GM23248 (cell line): ENCODE results near the gene IKZF3. TPM values are rescaled to one million over a fixed set of nuclear protein-coding genes. Genes with fewer than 3 reads are reported as not detected.

Source experiments
- DNase-seq: peaks from one replicate; pipeline ENCODE4 v3.0.0-alpha.2; 2015
- H2AFZ ChIP-seq: fragments of 200-600 bp; sonication (generic); 2 replicates; pipeline ENCODE4 v1.6.1; 2016; ENCODE audit warnings: antibody characterized with exemption
- H3F3A ChIP-seq: fragments of 200-600 bp; sonication (generic); 2 replicates; pipeline ENCODE4 v1.6.1; 2016; ENCODE audit warnings: mild to moderate bottlenecking, antibody characterized with exemption, mixed run types; ENCODE audit not compliant: insufficient read depth
- H3K27ac ChIP-seq: fragments of 200-600 bp; sonication (generic); 2 replicates; pipeline ENCODE4 v1.5.1; 2016; ENCODE audit warnings: mild to moderate bottlenecking
- H3K27me3 ChIP-seq: fragments of 200-600 bp; sonication (generic); replicated peaks from 2 replicates; pipeline ENCODE4 v1.6.1; 2016; ENCODE audit warnings: mild to moderate bottlenecking; ENCODE audit not compliant: insufficient read depth
- H3K36me3 ChIP-seq: fragments of 200-600 bp; sonication (generic); 2 replicates; pipeline ENCODE4 v1.6.1; 2016; ENCODE audit warnings: low read depth, mild to moderate bottlenecking
- H3K4me1 ChIP-seq: fragments of 200-600 bp; sonication (generic); 2 replicates; pipeline ENCODE4 v1.6.1; 2016; ENCODE audit warnings: mild to moderate bottlenecking; ENCODE audit not compliant: insufficient read depth
- H3K4me2 ChIP-seq: fragments of 200-600 bp; sonication (generic); one replicate; pipeline ENCODE4 v1.6.1; 2016; ENCODE audit warnings: mild to moderate bottlenecking; ENCODE audit not compliant: unreplicated experiment
- H3K4me3 ChIP-seq: fragments of 200-600 bp; sonication (generic); 2 replicates; pipeline ENCODE4 v1.5.1; 2016; ENCODE audit warnings: mild to moderate bottlenecking
- H3K79me2 ChIP-seq: fragments of 200-600 bp; sonication (generic); 2 replicates; pipeline ENCODE4 v1.6.1; 2016; ENCODE audit warnings: mild to moderate bottlenecking; ENCODE audit not compliant: insufficient read depth
- H3K9ac ChIP-seq: fragments of 200-600 bp; sonication (generic); 2 replicates; pipeline ENCODE4 v1.6.1; 2016; ENCODE audit warnings: mild to moderate bottlenecking
- H3K9me2 ChIP-seq: fragments of 200-600 bp; sonication (generic); 2 replicates; pipeline ENCODE4 v1.6.1; 2016; ENCODE audit warnings: mixed run types, mild to moderate bottlenecking, moderate library complexity; ENCODE audit not compliant: insufficient read depth
- H3K9me3 ChIP-seq: fragments of 200-600 bp; sonication (generic); one replicate; pipeline ENCODE4 v1.6.1; 2017; ENCODE audit warnings: low read depth
- H4K20me1 ChIP-seq: fragments of 200-600 bp; sonication (generic); 2 replicates; pipeline ENCODE4 v1.6.0; 2016; ENCODE audit not compliant: insufficient read depth
- EZH2 ChIP-seq: fragments of 200-600 bp; sonication (generic); IDR thresholded peaks from 2 replicates; pipeline ENCODE4 v1.6.1; 2018; ENCODE audit warnings: antibody characterized with exemption, mild to moderate bottlenecking; ENCODE audit not compliant: insufficient read depth, poor library complexity, severe bottlenecking
- EZH2phosphoT487 ChIP-seq: fragments of 200-600 bp; sonication (generic); IDR thresholded peaks from 2 replicates; pipeline ENCODE4 v1.6.1; 2018; ENCODE audit warnings: antibody characterized with exemption, moderate library complexity, mild to moderate bottlenecking, low read depth; ENCODE audit not compliant: insufficient read depth
- WGBS, 2 experiments: methylation state at CpG; one replicate each; pipeline ENCODE4 v1.1.6; 2015 to 2017; ENCODE audit warnings: low lambda C conversion rate in 2 of 2, low coverage in 1 of 2; ENCODE audit errors: missing lambda C conversion rate in 2 of 2; 5-methylcytosine and 5-hydroxymethylcytosine counted together
- in situ Hi-C: fragments of 300-500 bp; cut with MboI; formaldehyde crosslinking; loops from 2 replicates; pipeline ENCODE4 v1.15.0; 2020
- polyA plus RNA-seq: library from polyadenylated mRNA; unstranded; fragments of >200 nt; fragmentation: Nextera tagmentation; extraction: Ambion mirVana; gene quantifications from 2 replicates; pipeline ENCODE4 v1.2.1, GENCODE V29; 2016
- total RNA-seq: library from RNA; depleted of rRNA; stranded (reverse); fragments of >200 nt; shearing (Covaris generic); gene quantifications from 2 replicates; pipeline ENCODE4 v1.2.3, GENCODE V29; 2014

IKZF3 gene
- total and polyA plus RNA-seq, 2 experiments from 2014 or later = 0.09 TPM; not detected in 1

DNA sequence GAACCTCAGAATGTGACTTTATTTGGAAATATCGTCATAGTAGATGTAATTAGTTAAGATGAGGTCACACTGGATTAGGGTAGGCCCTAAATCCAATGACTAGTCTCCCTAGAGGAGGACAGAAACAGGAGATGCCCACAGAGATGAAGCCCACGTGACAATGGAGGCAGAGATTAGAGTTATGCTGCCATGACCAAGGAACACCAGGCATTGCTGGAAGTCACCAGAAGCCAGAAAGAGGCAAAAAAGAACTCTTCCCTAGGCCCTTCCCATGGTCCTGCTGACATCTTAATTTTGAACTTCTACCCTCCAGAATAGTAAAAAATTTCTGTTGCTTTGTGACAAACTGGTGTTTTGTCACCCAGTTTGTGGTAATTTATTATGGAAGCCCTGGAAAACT lies 49.6 kb downstream of the IKZF3 start:
- WGBS, 2 experiments = 20 to 29% methylated on average over 2 of the region's 2 CpGs
- Histone ChIP-seq H3K9ac (no peak overlapping the region), H3K9me2 (no peaks in the 10 kb centered on the region), H3K36me3 (no peaks in the 10 kb centered on the region), H3K9me3 (no peaks in the 10 kb centered on the region), H3K27me3 (peaks cover 48% of the 10 kb centered on the region), H3F3A (no peaks in the 10 kb centered on the region), H3K4me1 (no peaks in the 10 kb centered on the region), H4K20me1 (no peaks in the 10 kb centered on the region), H3K27ac (no peak overlapping the region), H3K4me2 (no peak overlapping the region), H2AFZ (no peak overlapping the region), H3K79me2 (no peaks in the 10 kb centered on the region), H3K4me3 (no peak overlapping the region)
- in situ Hi-C loops = no loop called here
- no peak for DNase-seq
- TF ChIP-seq EZH2phosphoT487 (no peak), EZH2 (no peak)

DNA sequence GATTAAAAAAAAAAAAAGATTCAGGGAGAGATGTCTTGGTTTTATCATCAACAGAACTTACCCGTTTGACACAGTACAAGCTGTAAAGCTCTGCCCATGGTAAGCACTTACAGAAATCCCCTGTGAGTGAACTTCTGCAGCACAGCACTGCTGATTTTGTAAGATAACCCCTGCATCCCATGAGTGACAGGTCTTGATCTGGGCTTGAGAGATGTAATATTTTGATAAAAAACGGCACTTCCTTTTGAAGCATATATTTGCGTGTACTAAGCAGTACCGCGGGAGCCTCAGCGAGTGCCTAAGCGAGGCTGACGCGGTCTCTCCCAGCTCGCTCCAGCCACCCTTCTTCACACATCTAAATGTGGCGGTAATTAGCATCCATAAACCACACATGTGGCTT lies 50.5 kb downstream of the IKZF3 start:
- no peaks in the 10 kb centered on the region for H4K20me1 ChIP-seq
- no peak overlapping the region for H3K4me3 ChIP-seq
- no peak overlapping the region for H3K27ac ChIP-seq
- WGBS, 2 experiments = 55 to 58% methylated on average over 11 of the region's 11 CpGs
- H3K36me3 ChIP-seq = no peaks in the 10 kb centered on the region
- no peaks in the 10 kb centered on the region for H3F3A ChIP-seq
- no peaks in the 10 kb centered on the region for H3K4me1 ChIP-seq
- no peak for TF ChIP-seq EZH2
- TF ChIP-seq EZH2phosphoT487 = no peak
- peaks cover 54% of the 10 kb centered on the region for H3K27me3 ChIP-seq
- no peak overlapping the region for H2AFZ ChIP-seq
- DNase-seq = no peak
- H3K9me2 ChIP-seq = no peaks in the 10 kb centered on the region
- H3K9me3 ChIP-seq = no peaks in the 10 kb centered on the region
- no peak overlapping the region for H3K4me2 ChIP-seq
- H3K9ac ChIP-seq = no peak overlapping the region
- in situ Hi-C loops = no loop called here
- H3K79me2 ChIP-seq = no peaks in the 10 kb centered on the region

DNA sequence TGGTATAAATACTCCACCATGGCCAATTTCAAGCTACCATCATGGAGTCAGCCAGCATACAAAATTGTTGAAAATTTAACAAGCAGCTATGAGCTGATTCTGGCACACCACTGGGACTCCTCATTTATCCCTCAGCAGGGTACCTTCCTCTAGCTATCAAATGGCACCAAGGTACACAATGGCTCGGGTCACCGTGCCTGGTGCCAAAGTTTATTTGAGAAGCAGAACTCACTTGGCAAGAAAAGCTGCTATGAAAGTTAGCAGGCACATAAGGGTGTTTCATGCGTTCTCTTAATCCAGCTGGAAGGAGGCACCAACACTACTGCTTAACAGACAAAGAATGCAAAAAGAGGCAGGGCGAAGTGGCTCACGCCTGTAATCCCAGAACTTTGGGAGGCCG lies 51.6 kb downstream of the IKZF3 start:
- WGBS, 2 experiments = 44 to 47% methylated on average over 6 of the region's 6 CpGs
- H3K79me2 ChIP-seq = no peaks in the 10 kb centered on the region

DNA sequence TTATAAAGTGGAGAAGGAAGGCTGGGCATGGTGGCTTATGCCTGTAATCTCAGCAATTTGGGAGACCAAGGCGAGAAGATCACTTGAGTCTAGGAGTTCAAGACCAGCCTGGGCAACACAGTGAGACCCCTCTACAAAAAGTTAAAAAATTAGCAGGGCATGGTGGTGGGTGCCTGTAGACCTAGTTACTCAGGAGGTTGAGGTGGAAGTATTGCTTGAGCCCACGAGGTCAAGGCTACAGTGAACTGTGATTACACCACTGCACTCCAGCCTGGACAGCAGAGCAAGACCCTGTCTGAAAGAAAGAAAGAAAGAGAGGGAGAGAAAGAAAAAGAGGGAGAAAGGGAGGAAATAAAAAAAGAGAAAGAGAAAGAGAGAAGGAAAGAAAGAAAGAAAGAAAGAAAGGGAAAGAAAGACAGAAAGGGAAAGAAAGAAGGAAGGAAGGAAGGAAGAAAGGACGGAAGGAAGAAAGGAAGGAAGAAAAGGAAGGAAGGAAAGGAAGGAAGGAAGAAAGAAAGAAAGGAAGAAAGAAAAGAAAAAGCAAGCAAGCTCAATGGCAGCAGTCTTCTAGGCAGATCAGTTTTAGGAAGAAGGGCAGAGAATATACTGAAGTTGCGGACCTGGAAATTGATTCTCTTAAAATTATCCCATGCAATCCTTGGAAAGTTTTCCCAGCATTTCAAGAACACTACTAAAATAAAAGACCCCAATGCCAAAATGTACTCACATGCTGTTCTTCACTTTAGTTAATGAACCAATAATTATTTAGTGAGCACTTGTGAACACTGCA lies 53.0 kb downstream of the IKZF3 start:
- Histone ChIP-seq H3K27ac (no peak overlapping the region), H4K20me1 (no peaks in the 10 kb centered on the region), H3K27me3 (peaks cover 69% of the 10 kb centered on the region), H3K9ac (no peak overlapping the region), H3K9me2 (no peaks in the 10 kb centered on the region), H3K9me3 (no peaks in the 10 kb centered on the region), H2AFZ (no peak overlapping the region), H3K4me3 (no peak overlapping the region), H3K36me3 (no peaks in the 10 kb centered on the region), H3K4me2 (no peak overlapping the region), H3K79me2 (no peaks in the 10 kb centered on the region), H3F3A (no peaks in the 10 kb centered on the region), H3K4me1 (no peaks in the 10 kb centered on the region)
- in situ Hi-C loops = no loop called here
- no peak for DNase-seq
- TF ChIP-seq EZH2phosphoT487 = no peak
- no peak for TF ChIP-seq EZH2
- WGBS, 2 experiments = 33 to 44% methylated on average over 3 to 4 of the region's 4 CpGs

More for the DNA sequence above, 51.6 kb downstream of the IKZF3 start:
- H4K20me1 ChIP-seq = no peaks in the 10 kb centered on the region
- no peak overlapping the region for H3K4me2 ChIP-seq
- no peaks in the 10 kb centered on the region for H3F3A ChIP-seq
- H3K27me3 ChIP-seq = peaks cover 59% of the 10 kb centered on the region
- H3K4me3 ChIP-seq = no peak overlapping the region
- H3K4me1 ChIP-seq = no peaks in the 10 kb centered on the region
- H3K9me2 ChIP-seq = no peaks in the 10 kb centered on the region
- H3K36me3 ChIP-seq = no peaks in the 10 kb centered on the region
- H3K27ac ChIP-seq = no peak overlapping the region
- no peak overlapping the region for H3K9ac ChIP-seq
- TF ChIP-seq EZH2 (no peak), EZH2phosphoT487 (no peak)
- no peak for DNase-seq
- in situ Hi-C loops = no loop called here
- no peak overlapping the region for H2AFZ ChIP-seq
- no peaks in the 10 kb centered on the region for H3K9me3 ChIP-seq
